Liver (tissue), 9 donors: ENCODE measurements around the gene SIRT6. TPM values are rescaled to one million over a fixed set of nuclear protein-coding genes. Genes with fewer than 3 reads are reported as not detected.

Experiments used
- DNase-seq: peaks from one replicate; pipeline ENCODE4 v3.0.0-alpha.2; 2017; ENCODE audit warnings: low spot score
- H3K27ac ChIP-seq, 2 donors: one replicate each; pipeline ENCODE4 v1.7.0; 2013; ENCODE audit warnings: inconsistent platforms in 2 of 2, low read length in 2 of 2, control low read depth in 1 of 2, low read depth in 1 of 2, mild to moderate bottlenecking in 1 of 2
- H3K27me3 ChIP-seq, 4 donors: one replicate each; pipeline versions ENCODE4 v1.6.1 to v1.7.0; 2013; ENCODE audit warnings: low read length in 3 of 4, inconsistent platforms in 1 of 4, mild to moderate bottlenecking in 1 of 4, moderate library complexity in 1 of 4; ENCODE audit not compliant: control insufficient read depth in 4 of 4, insufficient read depth in 4 of 4
- H3K36me3 ChIP-seq, 4 donors: one replicate each; pipeline versions ENCODE4 v1.6.1 to v1.7.0; 2013; ENCODE audit warnings: low read length in 3 of 4, mild to moderate bottlenecking in 3 of 4, low read depth in 1 of 4, moderate library complexity in 1 of 4; ENCODE audit not compliant: control insufficient read depth in 4 of 4, insufficient read depth in 3 of 4
- H3K4me1 ChIP-seq, 4 donors: one replicate each; pipeline versions ENCODE4 v1.6.1 to v1.7.0; 2013; ENCODE audit warnings: low read length in 3 of 4, mild to moderate bottlenecking in 3 of 4, moderate library complexity in 1 of 4; ENCODE audit not compliant: control insufficient read depth in 4 of 4, insufficient read depth in 4 of 4
- H3K4me3 ChIP-seq, 3 donors: one replicate each; pipeline versions ENCODE4 v1.6.1 to v1.7.0; 2013; ENCODE audit warnings: low read length in 3 of 3, control low read depth in 1 of 3, low read depth in 1 of 3, mild to moderate bottlenecking in 1 of 3
- H3K9ac ChIP-seq, 2 donors: one replicate each; pipeline ENCODE4 v1.7.0; 2013; ENCODE audit warnings: low read length in 2 of 2, mild to moderate bottlenecking in 2 of 2, moderate library complexity in 2 of 2, control low read depth in 1 of 2, low read depth in 1 of 2
- H3K9me3 ChIP-seq, 4 donors: one replicate each; pipeline versions ENCODE4 v1.6.1 to v1.7.0; 2013; ENCODE audit warnings: low read length in 3 of 4; ENCODE audit not compliant: control insufficient read depth in 4 of 4
- ATF3 ChIP-seq: IDR thresholded peaks from 2 replicates; pipeline ENCODE4 v1.6.1; 2016; ENCODE audit warnings: antibody characterized with exemption
- CTCF ChIP-seq: fragments of 150-350 bp; IDR thresholded peaks from 2 replicates; pipeline ENCODE4 v1.5.1; 2017; ENCODE audit warnings: improper control_type of control experiment, low read depth, low read length; ENCODE audit not compliant: missing input control
- EGR1 ChIP-seq, 2 donors: IDR thresholded peaks; 2 replicates each; pipeline ENCODE4 v1.6.1; 2016 to 2018; ENCODE audit warnings: antibody characterized with exemption in 2 of 2, low read depth in 2 of 2
- FOXA1 ChIP-seq: IDR thresholded peaks from 2 replicates; pipeline ENCODE4 v1.6.1; 2016; ENCODE audit warnings: antibody characterized with exemption
- FOXA2 ChIP-seq: IDR thresholded peaks from 2 replicates; pipeline ENCODE4 v1.6.1; 2016; ENCODE audit warnings: antibody characterized with exemption
- GABPA ChIP-seq, 2 donors: IDR thresholded peaks in 1 of 2; conservative IDR thresholded peaks in 1 of 2; 2 replicates each; pipeline ENCODE4 v1.6.1; 2016; ENCODE audit warnings: antibody characterized with exemption in 2 of 2, mild to moderate bottlenecking in 1 of 2, moderate library complexity in 1 of 2
- HNF4A ChIP-seq, 2 donors: conservative IDR thresholded peaks; 2 replicates each; pipeline ENCODE4 v1.6.1; 2016; ENCODE audit warnings: antibody characterized with exemption in 2 of 2, mild to moderate bottlenecking in 2 of 2
- HNF4G ChIP-seq: IDR thresholded peaks from 2 replicates; pipeline ENCODE4 v1.6.1; 2016; ENCODE audit warnings: antibody characterized with exemption
- JUND ChIP-seq, 2 donors: IDR thresholded peaks; 2 replicates each; pipeline ENCODE4 v1.6.1; 2016; ENCODE audit warnings: antibody characterized with exemption in 2 of 2
- NR2F2 ChIP-seq: IDR thresholded peaks from 2 replicates; pipeline ENCODE4 v1.6.1; 2016; ENCODE audit warnings: antibody characterized with exemption
- RAD21 ChIP-seq, 2 donors: IDR thresholded peaks; 2 replicates each; pipeline ENCODE4 v1.6.1; 2016; ENCODE audit warnings: antibody characterized with exemption in 2 of 2, mild to moderate bottlenecking in 2 of 2
- REST ChIP-seq: IDR thresholded peaks from 2 replicates; pipeline ENCODE4 v1.6.1; 2016; ENCODE audit warnings: antibody characterized with exemption, mild to moderate bottlenecking
- SP1 ChIP-seq: IDR thresholded peaks from 2 replicates; pipeline ENCODE4 v1.6.1; 2018; ENCODE audit warnings: antibody characterized with exemption, mild to moderate bottlenecking
- TAF1 ChIP-seq: conservative IDR thresholded peaks from 2 replicates; pipeline ENCODE4 v1.6.1; 2016; ENCODE audit warnings: antibody characterized with exemption, mild to moderate bottlenecking
- YY1 ChIP-seq: IDR thresholded peaks from 2 replicates; pipeline ENCODE4 v1.6.1; 2016; ENCODE audit warnings: antibody characterized with exemption, mild to moderate bottlenecking
- ZBTB33 ChIP-seq: IDR thresholded peaks from 2 replicates; pipeline ENCODE4 v1.6.1; 2016; ENCODE audit warnings: antibody characterized with exemption
- WGBS: extraction: QIAGEN DNeasy Blood & Tissue Kit; methylation state at CpG from one replicate; pipeline ENCODE4 v1.1.7; 2013; 5-methylcytosine and 5-hydroxymethylcytosine counted together
- polyA plus RNA-seq, 2 donors: library from polyadenylated mRNA; stranded (reverse) in 1 of 2; unstranded in 1 of 2; fragments of 200-250 nt in 1 of 2; fragments of >200 nt in 1 of 2; fragmentation: Nextera tagmentation in 1 of 2; extraction: Ambion mirVana in 1 of 2; gene quantifications; one replicate each; pipeline versions ENCODE4 v1.2.1 to v1.2.3, GENCODE V29; 2013 to 2015
- total RNA-seq, 2 donors: library from RNA; depleted of rRNA; stranded (reverse); fragments of >200 nt; gene quantifications; one replicate each; pipeline ENCODE4 v1.2.3, GENCODE V29; 2014
- donor health status: healthy.
- donor health status: healthy.
- donor health status: healthy.
- donor health status: healthy.
- donor health status: healthy.

The SIRT6 gene
- total and polyA plus RNA-seq, 4 donors, result 7.7 to 12.7 (median 9.8) TPM

GRCh38 chr19:4196587-4197148, 14.3 kb upstream of the SIRT6 start:
- Histone ChIP-seq H3K4me3 (no peak overlapping the region), H3K27ac (no peak overlapping the region), H3K27me3 (no peaks in the 10 kb centered on the region), H3K9ac (no peak overlapping the region), H3K36me3 (no peaks in the 10 kb centered on the region), H3K4me1 (no peaks in the 10 kb centered on the region), H3K9me3 (no peaks in the 10 kb centered on the region)
- DNase-seq, result no peak
- TF ChIP-seq RAD21 (IDR thresholded peaks at IDR 0.05) (no peak), HNF4A (conservative IDR thresholded peaks at IDR 0.05) (no peak), ATF3 (no peak)
- WGBS, result 92% methylated on average over 22 of the region's 22 CpGs

GRCh38 chr19:4196009-4196408, 13.6 kb upstream of the SIRT6 start:
- H3K9me3 ChIP-seq, result no peaks in the 10 kb centered on the region
- H3K4me3 ChIP-seq, result no peak overlapping the region
- no peaks in the 10 kb centered on the region for H3K36me3 ChIP-seq
- H3K4me1 ChIP-seq, result no peaks in the 10 kb centered on the region
- H3K27ac ChIP-seq, result no peak overlapping the region
- WGBS, result 85% methylated on average over 8 of the region's 8 CpGs
- H3K27me3 ChIP-seq, result no peaks in the 10 kb centered on the region
- DNase-seq, result no peak
- H3K9ac ChIP-seq, result no peak overlapping the region
- TF ChIP-seq CTCF (no peak), EGR1 (IDR thresholded peaks at IDR 0.05; ENCODE audit: low read depth in 2 of 2) (no peak), GABPA (IDR thresholded peaks at IDR 0.05 in 1 of 2, conservative IDR thresholded peaks at IDR 0.05 in 1 of 2) (no peak), HNF4G (no peak), NR2F2 (no peak), ATF3 (no peak), REST (no peak), TAF1 (no peak), SP1 (no peak), YY1 (no peak), JUND (IDR thresholded peaks at IDR 0.05) (no peak), FOXA1 (no peak), RAD21 (IDR thresholded peaks at IDR 0.05) (no peak), FOXA2 (no peak), ZBTB33 (no peak)
